Measurements from ENCODE around the gene GEN1. TPM values are rescaled to one million over a fixed set of nuclear protein-coding genes. Genes with fewer than 3 reads are reported as not detected.

GEN1 gene
- total and polyA plus RNA-seq, 2 of the 4 experiments (the other 2 are of a cell fraction): 7.9 to 8.3 TPM

DNA sequence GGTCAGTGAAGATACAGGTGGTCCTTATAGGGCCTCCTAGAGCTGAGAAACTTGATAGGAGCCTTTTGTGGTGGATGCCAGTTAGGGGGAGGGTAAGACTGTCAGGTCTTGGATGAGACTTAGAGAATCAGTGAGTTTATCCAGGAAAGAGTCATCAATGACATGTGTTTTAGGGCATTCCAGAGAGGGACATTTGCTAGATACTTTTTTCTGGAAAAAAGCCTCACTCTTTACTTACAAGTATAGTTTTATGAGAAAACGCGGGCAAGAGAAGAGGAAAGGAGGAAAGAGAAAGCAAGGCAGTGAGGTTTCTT is 37.8 kb downstream of the GEN1 start:
- DNase-seq (no peak), ATAC-seq (ENCODE audit: low read depth) (peak; percentile 25; the same call in 1 of the 2 replicates)
- Histone ChIP-seq H2AK5ac (ENCODE audit: low read depth, low read length) (no peak overlapping the region), H2AFZ (replicated peaks; ENCODE audit: low read length, poor library complexity) (no peak overlapping the region), H3K27me3 (ENCODE audit: control insufficient read depth, insufficient read depth, low read length) (0 out of 2 replicates have a peak, but pooled peaks cover 3% of the 10 kb centered on the region), H3K14ac (replicated peaks; ENCODE audit: low read depth, low read length) (no peak overlapping the region), H3K56ac (ENCODE audit: extremely low read depth, insufficient read depth, low read length) (no peak overlapping the region), H3K27ac (ENCODE audit: insufficient read depth, low read length) (no peak overlapping the region), H3K4me2 (ENCODE audit: low read depth, low read length) (no peak overlapping the region), H3K23ac (ENCODE audit: low read depth, low read length) (no peak overlapping the region), H2AK9ac (replicated peaks; ENCODE audit: low read depth, low read length, poor library complexity) (no peak overlapping the region), H3K4ac (ENCODE audit: low read depth, low read length) (no peak overlapping the region), H3K9me3 (ENCODE audit: control insufficient read depth, insufficient read depth, low read length) (no peaks in the 10 kb centered on the region), H3K9me1 (ENCODE audit: insufficient read depth, low read length) (peaks cover 7% of the 10 kb centered on the region), H3K9ac (ENCODE audit: low read depth, low read length) (no peak overlapping the region), H2BK20ac (ENCODE audit: low read depth, low read length) (no peak overlapping the region), H2BK5ac (ENCODE audit: low read depth, low read length, poor library complexity, severe bottlenecking) (no peak overlapping the region), H4K5ac (ENCODE audit: low read depth, low read length) (no peak overlapping the region), H3K4me3 (ENCODE audit: insufficient read depth, low read depth, low read length) (no peak overlapping the region), H2BK120ac (ENCODE audit: low read depth, low read length) (no peak overlapping the region), H3K79me1 (ENCODE audit: low read depth in 1 of 2, low read length in 2 of 2) (no peaks in the 10 kb centered on the region), H4K91ac (ENCODE audit: insufficient read depth, low read depth, low read length) (no peak overlapping the region), H4K8ac (ENCODE audit: low read depth in 2 of 2, low read length in 2 of 2) (no peak overlapping the region), H2BK15ac (ENCODE audit: low read depth, low read length) (no peak overlapping the region), H3K36me3 (ENCODE audit: control insufficient read depth, insufficient read depth, low read length) (no peaks in the 10 kb centered on the region), H3K18ac (ENCODE audit: low read depth, low read length) (no peak overlapping the region), H3K4me1 (ENCODE audit: control insufficient read depth, insufficient read depth, low read length) (peaks cover 6% of the 10 kb centered on the region), H4K20me1 (ENCODE audit: insufficient read depth, low read length) (no peaks in the 10 kb centered on the region)
- no CpG with 5 or more reads among the region's 2 CpGs for WGBS, 2 experiments (ENCODE audit: extremely low coverage in 2 of 2, insufficient read length in 1 of 2)
- no TSS peak for BruUV-seq (replicated peaks)
- intact Hi-C loops (cut with micrococcal nuclease) (no loop called here), dilution Hi-C loops (cut with HindIII; ENCODE audit: low sequenced_read_pairs, unreplicated experiment) (no loop called here), in situ Hi-C loops (cut with MboI; ENCODE audit: low sequenced_read_pairs) (no loop called here)
- TF ChIP-seq, protein P1, sequence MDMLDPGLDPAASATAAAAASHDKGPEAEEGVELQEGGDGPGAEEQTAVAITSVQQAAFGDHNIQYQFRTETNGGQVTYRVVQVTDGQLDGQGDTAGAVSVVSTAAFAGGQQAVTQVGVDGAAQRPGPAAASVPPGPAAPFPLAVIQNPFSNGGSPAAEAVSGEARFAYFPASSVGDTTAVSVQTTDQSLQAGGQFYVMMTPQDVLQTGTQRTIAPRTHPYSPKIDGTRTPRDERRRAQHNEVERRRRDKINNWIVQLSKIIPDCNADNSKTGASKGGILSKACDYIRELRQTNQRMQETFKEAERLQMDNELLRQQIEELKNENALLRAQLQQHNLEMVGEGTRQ (IDR thresholded peaks at IDR 0.05; ENCODE audit: low read depth, low read length): no peak
- no peak for TF ChIP-seq RFX5 (IDR thresholded peaks at IDR 0.05; ENCODE audit: low read depth, low read length)
- TF ChIP-seq CHD1 (IDR thresholded peaks at IDR 0.05; ENCODE audit: low read depth, low read length): no peak
- no peak for TF ChIP-seq MAZ (IDR thresholded peaks at IDR 0.05; ENCODE audit: borderline replicate concordance, low read depth, low read length)
- no peak for TF ChIP-seq RCOR1 (IDR thresholded peaks at IDR 0.05; ENCODE audit: insufficient replicate concordance, low read length)
- TF ChIP-seq POLR2A (IDR thresholded peaks at IDR 0.05; ENCODE audit: low read depth, low read length): no peak
- TF ChIP-seq, protein P2, sequence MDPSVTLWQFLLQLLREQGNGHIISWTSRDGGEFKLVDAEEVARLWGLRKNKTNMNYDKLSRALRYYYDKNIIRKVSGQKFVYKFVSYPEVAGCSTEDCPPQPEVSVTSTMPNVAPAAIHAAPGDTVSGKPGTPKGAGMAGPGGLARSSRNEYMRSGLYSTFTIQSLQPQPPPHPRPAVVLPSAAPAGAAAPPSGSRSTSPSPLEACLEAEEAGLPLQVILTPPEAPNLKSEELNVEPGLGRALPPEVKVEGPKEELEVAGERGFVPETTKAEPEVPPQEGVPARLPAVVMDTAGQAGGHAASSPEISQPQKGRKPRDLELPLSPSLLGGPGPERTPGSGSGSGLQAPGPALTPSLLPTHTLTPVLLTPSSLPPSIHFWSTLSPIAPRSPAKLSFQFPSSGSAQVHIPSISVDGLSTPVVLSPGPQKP (IDR thresholded peaks at IDR 0.05; ENCODE audit: borderline replicate concordance, low read depth, low read length): no peak
- CTCF ChIA-PET: interaction anchor here (1.0 kb wide), 1 partner anchor 39 kb away, joined by 3 read pairs; no protein-coding TSS in a partner anchor
- POLR2A ChIA-PET (ENCODE audit: unreplicated experiment): no interaction called here
